C4-2B (cell line): ENCODE results near the gene CUX1.
"Not testable (repeated sequence)": the region's sequence is repeated elsewhere in the genome, so short reads cannot be mapped to it uniquely, and the experiment has no call there.

Experiments
- H3K27ac ChIP-seq: fragments of 450-650 bp; 2 replicates; pipeline ENCODE4 v1.5.1; 2017
- CTCF ChIP-seq: fragments of 450-650 bp; conservative IDR thresholded peaks from 2 replicates; pipeline ENCODE4 v1.5.1; 2017; ENCODE audit warnings: mild to moderate bottlenecking
- ZFX ChIP-seq: fragments of 450-650 bp; IDR thresholded peaks from 2 replicates; pipeline ENCODE4 v1.6.1; 2017

Gene CUX1

GRCh38 chr7:101917566-101917965 is 100.1 kb downstream of the CUX1 start:
- H3K27ac ChIP-seq: no peak overlapping the region
- TF ChIP-seq ZFX (no peak), CTCF (no peak)

- H3K27ac ChIP-seq: no peak overlapping the region
- TF ChIP-seq ZFX (no peak), CTCF (no peak)
Observed at GRCh38 chr7:101918426-101918825, 101.0 kb downstream of the CUX1 start.

- no peak overlapping the region for H3K27ac ChIP-seq
- TF ChIP-seq CTCF (no peak), ZFX (no peak)
Observed at GRCh38 chr7:101919363-101920115, 102.1 kb downstream of the CUX1 start.

- TF ChIP-seq CTCF (no peak), ZFX (no peak)
- no peak overlapping the region for H3K27ac ChIP-seq
Observed at GRCh38 chr7:101921061-101921460, 103.6 kb downstream of the CUX1 start.

GRCh38 chr7:101921546-101922489 is 104.4 kb downstream of the CUX1 start:
- H3K27ac ChIP-seq: not testable (repeated sequence)

- no peak for TF ChIP-seq ZFX
- TF ChIP-seq CTCF: no peak
- H3K27ac ChIP-seq: no peak overlapping the region
Observed at GRCh38 chr7:101922631-101923601, 105.5 kb downstream of the CUX1 start.

- no peak for TF ChIP-seq ZFX
- TF ChIP-seq CTCF: no peak
- no peak overlapping the region for H3K27ac ChIP-seq
Observed at GRCh38 chr7:101923602-101923985, 106.2 kb downstream of the CUX1 start.
